DMS79 (cell line): Measurements from ENCODE around the gene ZDBF2.
A peak's percentile ranks its signal among the peaks of the same experiment; 100 is the strongest.
"Not testable (repeated sequence)": the region's sequence is repeated elsewhere in the genome, so short reads cannot be mapped to it uniquely, and the experiment has no call there.

ENCODE experiments used
- DNase-seq: peaks from one replicate; lab custom pipeline; 2025; lab: John Stamatoyannopoulos, UW

The ZDBF2 gene

GRCh38 chr2:206274434-206275311 lies at the start of gene ZDBF2:
ZDBF2 (plus strand) TSS chr2:206274663; CDS start chr2:206281850, 7,187 bp downstream.
- peak; percentile 45 for DNase-seq

GRCh38 chr2:206225435-206226232 lies 48.8 kb upstream of the ZDBF2 start:
- DNase-seq, result no peak

DNA sequence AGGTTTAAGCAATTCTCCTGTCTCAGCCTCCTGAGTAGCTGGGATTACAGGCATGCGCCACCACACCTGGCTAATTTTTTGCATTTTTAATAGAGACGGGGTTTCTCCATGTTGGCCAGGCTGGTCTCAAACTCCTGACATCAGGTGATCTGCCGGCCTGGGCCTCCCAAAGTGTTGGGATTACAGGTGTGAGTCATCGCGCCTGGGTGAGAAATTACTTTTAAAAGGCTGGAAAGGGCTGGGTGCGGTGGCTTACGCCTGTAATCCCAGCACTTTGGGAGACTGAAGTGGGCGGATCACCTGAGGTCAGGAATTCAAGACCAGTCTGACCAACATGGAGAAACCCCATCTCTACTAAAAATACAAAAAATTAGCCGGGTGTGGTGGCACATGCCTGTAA lies 45.8 kb upstream of the ZDBF2 start:
- DNase-seq, result not testable (repeated sequence)

- DNase-seq, result no peak
Measured at GRCh38 chr2:206229642-206230041, 44.8 kb upstream of the ZDBF2 start.

GRCh38 chr2:206230060-206230762 lies 44.3 kb upstream of the ZDBF2 start:
- peak; percentile 96 for DNase-seq

DNA sequence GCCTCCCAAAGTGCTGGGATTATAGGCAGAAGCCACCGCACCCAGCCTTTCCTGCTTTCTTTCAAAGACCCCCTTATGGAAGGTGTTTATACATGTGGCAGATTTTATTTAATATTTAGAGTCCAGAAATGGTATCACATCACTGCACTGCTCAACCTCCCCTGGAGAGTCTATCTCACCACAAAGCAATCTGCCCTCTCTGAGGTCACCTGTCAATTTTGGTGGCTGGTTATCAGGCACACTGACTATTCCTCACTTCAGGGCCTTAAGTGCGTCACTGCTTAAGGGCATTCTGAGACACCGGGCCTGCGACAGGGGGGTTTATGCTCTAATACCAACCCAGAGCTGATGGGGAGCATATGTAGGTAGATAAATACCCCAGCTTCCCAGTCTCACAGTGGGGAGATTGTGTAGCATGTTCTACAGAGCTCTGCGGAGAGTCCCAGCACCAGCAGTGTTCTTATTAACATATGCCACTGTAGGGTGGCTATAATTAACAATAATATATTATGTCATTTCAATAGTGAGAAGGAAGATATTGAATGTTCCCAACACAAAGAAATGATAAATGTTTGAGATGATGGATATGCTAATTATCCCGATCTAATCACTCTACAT lies 42.7 kb upstream of the ZDBF2 start:
- no peak for DNase-seq

- peak; percentile 46 for DNase-seq
Measured at GRCh38 chr2:206232287-206233035, 42.0 kb upstream of the ZDBF2 start.

GRCh38 chr2:206239157-206239556 lies 35.3 kb upstream of the ZDBF2 start:
- DNase-seq, result no peak

DNA sequence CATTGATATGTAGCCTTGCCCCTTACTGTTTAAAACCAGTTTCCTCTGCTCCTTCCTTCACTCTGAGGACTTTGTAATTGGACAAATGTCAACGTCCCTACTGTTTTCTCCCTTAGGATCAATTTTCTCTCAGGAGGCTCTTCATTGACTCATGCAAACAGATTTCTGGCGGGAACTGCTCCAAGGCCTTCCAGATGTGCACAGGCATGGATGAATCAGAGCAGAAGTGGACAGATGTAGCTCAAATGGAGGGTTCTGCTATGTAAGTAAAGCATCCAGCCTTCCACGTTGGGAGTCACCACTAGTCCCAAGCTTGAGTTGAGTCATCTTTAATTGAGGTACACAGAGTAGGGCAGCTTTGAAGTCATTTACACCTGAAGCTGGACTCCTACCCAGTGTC lies 34.1 kb upstream of the ZDBF2 start:
- DNase-seq, result no peak

DNA sequence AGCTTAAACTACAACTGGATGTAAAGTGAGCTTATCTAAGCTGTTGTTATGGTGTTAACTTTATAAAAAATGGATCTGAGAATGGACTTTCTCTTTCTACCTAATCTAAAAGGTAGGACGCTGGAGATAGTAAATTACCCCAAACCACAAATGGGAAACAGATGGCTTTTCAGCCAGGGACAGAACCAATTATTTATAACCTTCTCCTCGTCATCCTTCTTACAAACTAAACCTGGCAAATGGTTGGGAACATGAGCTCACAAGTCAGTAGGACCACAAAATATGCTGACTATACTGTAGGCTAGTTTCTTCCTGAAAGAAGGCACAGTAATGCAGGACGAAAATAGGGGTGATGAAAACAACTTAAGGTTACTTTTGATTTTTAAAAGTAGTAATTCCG lies 32.7 kb upstream of the ZDBF2 start:
- no peak for DNase-seq

GRCh38 chr2:206245265-206245672 lies 29.2 kb upstream of the ZDBF2 start:
- DNase-seq, result no peak

GRCh38 chr2:206250041-206250897 lies 24.2 kb upstream of the ZDBF2 start:
- DNase-seq, result no peak

DNA sequence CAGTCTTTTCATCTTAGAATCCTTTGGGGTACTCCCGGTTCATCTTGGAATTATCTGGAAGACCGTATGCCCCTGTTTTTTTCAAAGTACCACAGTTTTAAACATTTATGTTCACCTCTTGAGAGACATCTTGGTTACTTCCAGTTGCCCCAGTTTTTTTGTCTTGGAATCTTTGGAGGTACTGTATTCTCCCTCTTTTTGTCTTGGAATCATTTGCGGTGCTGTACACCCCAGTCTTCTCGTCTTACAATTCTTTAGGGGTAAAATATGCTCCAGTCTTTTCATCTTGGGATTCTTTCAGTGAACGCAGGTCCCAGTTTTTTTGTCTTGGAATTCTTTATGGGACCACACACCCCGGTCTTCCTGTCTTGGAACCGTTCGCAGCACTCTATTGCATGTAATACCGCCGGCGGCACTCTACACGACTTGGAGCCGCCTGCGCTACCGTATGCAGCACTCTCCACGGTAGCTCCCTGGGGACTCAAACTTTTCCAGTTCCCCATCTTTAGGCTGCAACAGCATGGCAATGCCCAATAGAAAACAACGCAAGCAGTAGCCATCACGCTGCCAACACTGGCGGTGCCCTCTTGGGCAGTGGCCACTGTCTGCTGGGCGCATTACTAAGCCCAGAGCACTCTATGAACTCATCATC lies 21.2 kb upstream of the ZDBF2 start:
- DNase-seq, result no peak

DNA sequence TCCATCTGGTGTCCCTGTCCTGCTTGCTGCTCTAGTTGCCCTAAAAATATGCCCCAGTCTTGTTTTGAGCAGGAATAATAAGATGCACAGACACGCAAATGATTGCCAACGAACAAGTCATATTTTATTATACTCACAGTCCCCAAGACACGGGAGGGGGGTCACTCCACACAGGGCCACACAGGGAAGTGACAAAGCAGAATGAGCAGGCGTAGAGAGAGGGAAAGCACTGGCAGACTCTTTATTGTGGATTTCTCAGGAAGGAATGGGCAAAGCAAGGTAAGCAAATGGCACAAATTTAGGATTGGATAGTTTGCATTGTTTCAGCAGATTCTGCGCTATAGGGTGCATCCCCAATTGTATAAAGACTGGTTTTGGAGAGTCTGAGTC lies 20.7 kb upstream of the ZDBF2 start:
- DNase-seq, result no peak

- DNase-seq, result no peak
Measured at GRCh38 chr2:206255003-206255402, 19.5 kb upstream of the ZDBF2 start.

GRCh38 chr2:206256706-206257205 lies 17.7 kb upstream of the ZDBF2 start:
- no peak for DNase-seq

DNA sequence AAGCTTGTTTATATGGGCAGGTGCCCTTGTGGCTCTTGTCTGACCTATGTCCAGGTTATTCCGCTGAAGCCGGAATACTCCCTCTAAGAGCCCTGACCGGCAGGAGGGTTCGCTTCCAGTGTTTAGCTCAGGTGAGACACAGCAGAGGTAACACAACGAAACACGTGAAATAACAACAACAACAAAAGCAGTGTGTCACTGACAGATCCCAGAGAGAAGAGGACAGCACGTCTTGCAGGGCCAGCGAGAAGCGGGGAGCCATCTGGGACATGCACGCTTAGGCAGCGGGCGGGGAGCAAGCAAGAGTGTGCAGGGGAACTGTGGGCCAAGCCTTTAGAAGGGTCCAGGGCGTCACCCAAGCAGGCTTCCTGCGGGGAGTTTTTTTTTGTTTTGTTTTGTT lies 17.1 kb upstream of the ZDBF2 start:
- no peak for DNase-seq

DNA sequence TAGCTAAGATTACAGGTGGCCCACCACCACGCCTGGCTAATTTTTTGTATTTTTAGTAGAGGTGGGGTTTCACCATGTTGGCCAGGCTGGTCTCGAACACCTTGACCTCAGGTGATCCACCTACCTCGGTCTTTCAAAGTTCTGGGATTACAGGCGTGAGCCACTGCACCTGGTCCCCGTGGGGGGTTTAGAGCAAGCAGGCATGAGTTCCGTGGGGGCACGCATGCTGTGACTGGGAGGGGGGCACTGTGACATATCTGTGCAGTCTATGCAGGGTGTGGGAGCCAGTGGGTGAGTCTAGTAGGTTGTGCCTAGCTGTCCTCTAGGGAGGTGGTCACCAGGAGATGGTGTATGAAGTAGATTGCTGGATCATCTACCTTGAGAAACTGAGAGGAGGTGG lies 16.6 kb upstream of the ZDBF2 start:
- no peak for DNase-seq

DNA sequence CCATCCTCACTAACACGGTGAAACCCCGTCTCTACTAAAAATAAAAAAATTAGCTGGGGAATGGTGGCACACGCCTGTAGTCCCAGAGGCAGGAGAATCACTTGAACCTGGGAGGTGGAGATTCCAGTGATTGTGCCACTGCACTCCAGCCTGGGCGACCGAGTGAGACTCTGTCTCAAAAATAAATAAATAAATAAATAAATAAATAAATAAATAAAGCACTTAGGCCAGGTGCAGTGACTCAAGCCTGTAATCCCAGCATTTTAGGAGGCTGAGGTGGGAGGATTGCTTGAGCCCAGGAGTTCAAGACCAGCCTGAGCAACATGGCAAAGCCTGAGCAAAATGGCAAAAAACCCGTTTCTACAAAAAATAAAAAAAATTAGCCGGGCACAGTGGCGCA lies 15.8 kb upstream of the ZDBF2 start:
- not testable (repeated sequence) for DNase-seq
